Body of pancreas (tissue), 4 donors: Measurements from ENCODE around the gene COL23A1.

Experiments
- POLR2A ChIP-seq, 3 donors: fragments of 450-650 bp; IDR thresholded peaks; one replicate each; pipeline ENCODE4 v1.6.1; 2016; ENCODE audit warnings: antibody characterized with exemption in 3 of 3, mild to moderate bottlenecking in 2 of 3
- TF ChIP-seq, protein P1 (sequence below), 7 experiments: fragments of 450-650 bp in 4 of 7; fragments of 200-600 bp in 3 of 7; sonication (generic) in 3 of 7; IDR thresholded peaks; one replicate each; pipeline ENCODE4 v1.5.1; 2016 to 2019; ENCODE audit warnings: antibody characterized with exemption in 7 of 7

DNA sequence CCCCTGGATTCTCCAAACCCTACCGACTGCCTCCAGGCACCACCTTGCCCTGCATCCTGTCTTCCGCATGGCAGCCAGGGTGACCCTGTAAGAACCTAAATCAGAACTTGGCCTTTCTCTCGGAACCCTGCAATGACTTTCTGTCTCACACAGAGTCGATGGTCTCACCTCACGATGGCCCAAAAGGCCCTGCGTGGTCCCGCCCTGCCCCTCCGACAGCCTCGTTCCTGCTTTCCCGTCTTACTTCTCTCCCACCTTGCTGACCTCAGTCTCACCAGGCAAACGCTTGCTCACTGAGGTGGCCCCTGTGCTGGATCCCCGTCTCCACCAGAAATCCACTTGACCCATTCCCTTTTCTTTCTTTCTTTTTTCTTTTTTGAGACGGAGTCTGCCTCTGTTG, 214.8 kb downstream of the COL23A1 start:
- TF ChIP-seq, protein P1, sequence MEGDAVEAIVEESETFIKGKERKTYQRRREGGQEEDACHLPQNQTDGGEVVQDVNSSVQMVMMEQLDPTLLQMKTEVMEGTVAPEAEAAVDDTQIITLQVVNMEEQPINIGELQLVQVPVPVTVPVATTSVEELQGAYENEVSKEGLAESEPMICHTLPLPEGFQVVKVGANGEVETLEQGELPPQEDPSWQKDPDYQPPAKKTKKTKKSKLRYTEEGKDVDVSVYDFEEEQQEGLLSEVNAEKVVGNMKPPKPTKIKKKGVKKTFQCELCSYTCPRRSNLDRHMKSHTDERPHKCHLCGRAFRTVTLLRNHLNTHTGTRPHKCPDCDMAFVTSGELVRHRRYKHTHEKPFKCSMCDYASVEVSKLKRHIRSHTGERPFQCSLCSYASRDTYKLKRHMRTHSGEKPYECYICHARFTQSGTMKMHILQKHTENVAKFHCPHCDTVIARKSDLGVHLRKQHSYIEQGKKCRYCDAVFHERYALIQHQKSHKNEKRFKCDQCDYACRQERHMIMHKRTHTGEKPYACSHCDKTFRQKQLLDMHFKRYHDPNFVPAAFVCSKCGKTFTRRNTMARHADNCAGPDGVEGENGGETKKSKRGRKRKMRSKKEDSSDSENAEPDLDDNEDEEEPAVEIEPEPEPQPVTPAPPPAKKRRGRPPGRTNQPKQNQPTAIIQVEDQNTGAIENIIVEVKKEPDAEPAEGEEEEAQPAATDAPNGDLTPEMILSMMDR (IDR thresholded peaks at IDR 0.05) = no peak
- TF ChIP-seq POLR2A (IDR thresholded peaks at IDR 0.05) = no peak
